Prostate gland (tissue), 2 donors: Measurements from ENCODE around the gene TSPAN15. TPM values are rescaled to one million over a fixed set of nuclear protein-coding genes. Genes with fewer than 3 reads are reported as not detected.

Source experiments
- DNase-seq: peaks from one replicate; pipeline ENCODE4 v3.0.0-alpha.2; 2019; ENCODE audit warnings: low spot score
- H3K27ac ChIP-seq, 2 donors: fragments of 200-600 bp; sonication (generic); 2 replicates each; pipeline ENCODE4 v1.5.1; 2017 to 2019
- H3K27me3 ChIP-seq: fragments of 200-600 bp; sonication (generic); replicated peaks from 2 replicates; pipeline ENCODE4 v1.5.1; 2019; ENCODE audit not compliant: insufficient read depth
- H3K36me3 ChIP-seq, 2 donors: fragments of 200-600 bp; sonication (generic); 1 replicate in 1 of 2; 2 replicates in 1 of 2; pipeline versions ENCODE4 v1.5.1 to v1.8.1; 2017 to 2019
- H3K4me1 ChIP-seq: fragments of 200-600 bp; sonication (generic); replicated peaks from 2 replicates; pipeline ENCODE4 v1.5.1; 2019
- H3K4me3 ChIP-seq, 2 donors: fragments of 200-600 bp; sonication (generic); 2 replicates each; pipeline ENCODE4 v1.5.1; 2017 to 2019
- H3K9me3 ChIP-seq: fragments of 200-600 bp; sonication (generic); 2 replicates; pipeline ENCODE4 v1.5.1; 2017
- POLR2A ChIP-seq: fragments of 450-650 bp; IDR thresholded peaks from one replicate; pipeline ENCODE4 v1.6.1; 2016; ENCODE audit warnings: antibody characterized with exemption, mild to moderate bottlenecking
- POLR2AphosphoS5 ChIP-seq: sonication (generic); formaldehyde crosslinking; IDR thresholded peaks from one replicate; pipeline ENCODE4 v1.6.1; 2017; ENCODE audit warnings: antibody characterized with exemption
- WGBS: methylation state at CpG from one replicate; pipeline ENCODE4 v1.1.5; 2018; 5-methylcytosine and 5-hydroxymethylcytosine counted together
- intact Hi-C: fragments of 100-400 bp; cut with DNase I; formaldehyde crosslinking; loops from one replicate; pipeline ENCODE4 v1.14.2; 2022
- total RNA-seq, 2 donors: library from RNA; depleted of rRNA; stranded (reverse); fragments of >200 nt; gene quantifications; one replicate each; pipeline ENCODE4 v1.1.0, GENCODE V29; 2016
- TF ChIP-seq, protein P1 (sequence below), 4 experiments: fragments of 200-600 bp in 2 of 4; fragments of 450-650 bp in 2 of 4; sonication (generic) in 2 of 4; IDR thresholded peaks; 1 replicate in 3 of 4; 2 replicates in 1 of 4; pipeline ENCODE4 v1.5.1; 2016 to 2019; ENCODE audit warnings: antibody characterized with exemption in 4 of 4, mild to moderate bottlenecking in 2 of 4, moderate library complexity in 2 of 4

TSPAN15 gene
- total RNA-seq, 2 donors from 2014 or later = 78.8 to 85.3 TPM

DNA sequence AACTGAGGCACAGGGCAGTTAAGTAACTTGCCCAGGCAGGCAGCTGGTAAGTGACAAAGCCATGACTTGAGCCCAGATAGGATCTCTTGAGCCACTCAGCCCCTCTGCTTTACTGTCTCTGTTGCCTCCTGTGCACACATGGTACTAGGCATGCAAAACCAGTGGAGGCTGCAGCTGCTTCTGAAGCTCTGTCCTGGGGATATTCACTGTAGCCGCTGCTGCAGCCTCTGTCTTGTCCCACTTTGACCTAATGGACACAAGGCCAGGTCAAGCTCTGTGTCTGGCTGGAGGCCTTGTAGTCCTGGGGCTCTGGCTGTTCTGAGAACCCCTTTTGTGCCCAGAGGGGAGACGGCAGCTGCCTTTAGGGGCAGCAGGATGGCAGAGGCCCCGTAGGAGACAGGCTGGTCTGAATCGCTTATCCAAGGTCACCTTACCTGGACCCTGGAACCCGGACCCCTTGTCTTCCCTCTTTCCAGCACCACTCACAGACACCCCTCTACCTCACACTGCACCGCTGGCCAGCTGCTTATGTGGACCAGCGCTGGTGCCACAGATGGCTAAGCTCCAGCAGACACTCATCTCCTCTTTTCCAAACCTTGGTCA is 57.6 kb downstream of the TSPAN15 start:
- no peak for TF ChIP-seq POLR2A
- H3K27ac ChIP-seq = no peak overlapping the region
- H3K9me3 ChIP-seq = no peaks in the 10 kb centered on the region
- 88% methylated on average over 7 of the region's 7 CpGs for WGBS
- intact Hi-C loops = loop anchor here (5.0 to 10.0 kb wide), 4 partner anchors 82 to 272 kb away; no protein-coding TSS in a partner anchor
- no peaks in the 10 kb centered on the region for H3K36me3 ChIP-seq
- H3K27me3 ChIP-seq = no peaks in the 10 kb centered on the region
- H3K4me1 ChIP-seq = no peaks in the 10 kb centered on the region
- no peak for DNase-seq
- H3K4me3 ChIP-seq = no peak overlapping the region

DNA sequence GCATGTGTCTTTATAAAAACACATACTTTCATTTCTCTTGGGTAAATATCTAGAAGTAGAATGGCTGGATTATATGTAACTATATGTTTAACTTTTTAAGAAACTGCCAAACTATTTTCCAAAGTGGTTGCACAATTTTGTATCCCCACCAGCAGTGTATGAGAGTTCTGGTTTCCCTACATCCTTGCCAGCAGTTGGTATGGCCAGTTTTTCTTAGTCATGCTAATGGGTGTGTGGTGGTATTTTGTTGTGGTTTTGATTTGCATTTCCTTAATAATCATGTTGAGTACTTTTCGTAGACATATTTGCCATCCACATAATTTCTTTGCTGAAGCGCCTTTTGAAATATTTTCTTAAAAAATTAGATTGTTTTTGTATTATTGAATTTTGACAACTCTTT is 61.6 kb downstream of the TSPAN15 start:
- TF ChIP-seq, protein P1, sequence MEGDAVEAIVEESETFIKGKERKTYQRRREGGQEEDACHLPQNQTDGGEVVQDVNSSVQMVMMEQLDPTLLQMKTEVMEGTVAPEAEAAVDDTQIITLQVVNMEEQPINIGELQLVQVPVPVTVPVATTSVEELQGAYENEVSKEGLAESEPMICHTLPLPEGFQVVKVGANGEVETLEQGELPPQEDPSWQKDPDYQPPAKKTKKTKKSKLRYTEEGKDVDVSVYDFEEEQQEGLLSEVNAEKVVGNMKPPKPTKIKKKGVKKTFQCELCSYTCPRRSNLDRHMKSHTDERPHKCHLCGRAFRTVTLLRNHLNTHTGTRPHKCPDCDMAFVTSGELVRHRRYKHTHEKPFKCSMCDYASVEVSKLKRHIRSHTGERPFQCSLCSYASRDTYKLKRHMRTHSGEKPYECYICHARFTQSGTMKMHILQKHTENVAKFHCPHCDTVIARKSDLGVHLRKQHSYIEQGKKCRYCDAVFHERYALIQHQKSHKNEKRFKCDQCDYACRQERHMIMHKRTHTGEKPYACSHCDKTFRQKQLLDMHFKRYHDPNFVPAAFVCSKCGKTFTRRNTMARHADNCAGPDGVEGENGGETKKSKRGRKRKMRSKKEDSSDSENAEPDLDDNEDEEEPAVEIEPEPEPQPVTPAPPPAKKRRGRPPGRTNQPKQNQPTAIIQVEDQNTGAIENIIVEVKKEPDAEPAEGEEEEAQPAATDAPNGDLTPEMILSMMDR (IDR thresholded peaks at IDR 0.05) = no peak
- TF ChIP-seq POLR2A (no peak), POLR2AphosphoS5 (no peak)
- Histone ChIP-seq H3K4me1 (no peaks in the 10 kb centered on the region), H3K27me3 (no peaks in the 10 kb centered on the region), H3K9me3 (no peaks in the 10 kb centered on the region), H3K4me3 (no peak overlapping the region), H3K27ac (no peak overlapping the region), H3K36me3 (no peaks in the 10 kb centered on the region)
- no peak for DNase-seq
- intact Hi-C loops = no loop called here
- 41% methylated on average over 2 of the region's 2 CpGs for WGBS

DNA sequence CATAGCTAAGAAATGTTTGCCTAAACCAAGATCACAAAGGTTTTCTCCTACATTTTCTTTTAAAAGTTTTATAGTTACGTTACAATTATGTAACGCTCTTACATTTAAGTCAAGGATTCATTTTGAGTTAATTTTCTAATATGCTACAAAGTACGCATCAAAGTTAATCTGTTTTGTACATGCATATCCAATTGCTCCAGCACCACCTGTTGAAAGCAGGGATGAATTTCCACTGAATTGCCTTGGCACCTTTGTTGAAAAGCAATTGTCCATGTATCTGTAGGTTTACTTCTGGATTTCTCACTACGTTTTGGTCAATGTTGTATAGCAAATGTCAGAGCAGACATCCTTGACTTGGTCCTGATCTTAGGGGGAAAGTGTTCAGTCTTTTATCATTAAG is 62.4 kb downstream of the TSPAN15 start:
- Histone ChIP-seq H3K27me3 (no peaks in the 10 kb centered on the region), H3K27ac (no peak overlapping the region), H3K4me1 (no peaks in the 10 kb centered on the region), H3K9me3 (no peaks in the 10 kb centered on the region), H3K4me3 (no peak overlapping the region), H3K36me3 (no peaks in the 10 kb centered on the region)
- DNase-seq = no peak
- 73% methylated on average over 4 of the region's 4 CpGs for WGBS
- intact Hi-C loops = no loop called here
- TF ChIP-seq POLR2A (no peak), POLR2AphosphoS5 (no peak)
- TF ChIP-seq, protein P1 (IDR thresholded peaks at IDR 0.05) = no peak

DNA sequence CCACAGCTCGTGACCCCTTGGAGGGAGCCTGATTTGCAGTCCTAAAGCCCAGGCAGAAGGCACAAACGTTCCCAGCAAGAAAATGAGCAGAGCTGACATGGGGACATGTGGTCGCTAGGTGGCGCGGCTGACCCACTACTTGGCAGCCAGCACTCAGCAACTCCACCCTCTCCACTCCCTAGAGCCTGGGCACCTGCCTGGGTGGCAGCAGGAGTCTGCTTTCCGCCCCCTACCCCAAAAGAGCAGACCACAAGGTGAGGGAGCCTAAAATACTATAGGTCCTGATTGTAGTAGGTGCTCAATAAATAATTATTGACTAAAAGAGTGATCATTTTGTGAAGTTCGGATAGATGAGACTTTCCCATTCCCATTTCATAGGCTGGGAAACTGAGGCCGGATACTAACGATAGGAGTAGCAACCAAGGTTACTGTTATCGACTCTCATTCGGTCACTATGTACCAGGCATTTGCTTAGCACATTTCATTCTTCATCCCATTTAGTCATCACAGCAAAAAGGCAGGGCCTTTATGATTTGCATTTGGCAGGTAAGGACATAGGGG is 64.5 kb downstream of the TSPAN15 start:
- intact Hi-C loops = loop anchor here (5.0 kb wide), 1 partner anchor 122 kb away; no protein-coding TSS in a partner anchor
- TF ChIP-seq POLR2AphosphoS5 (no peak), POLR2A (no peak)
- TF ChIP-seq, protein P1 (IDR thresholded peaks at IDR 0.05) = peak; percentile 39 to 79 (median 72)
- no peaks in the 10 kb centered on the region for H3K9me3 ChIP-seq
- H3K27me3 ChIP-seq = no peaks in the 10 kb centered on the region
- no peaks in the 10 kb centered on the region for H3K36me3 ChIP-seq
- DNase-seq = peak; percentile 59
- 30% methylated on average over 11 of the region's 11 CpGs for WGBS
- H3K4me1 ChIP-seq = no peaks in the 10 kb centered on the region
- no peak overlapping the region for H3K27ac ChIP-seq
- H3K4me3 ChIP-seq = no peak overlapping the region

DNA sequence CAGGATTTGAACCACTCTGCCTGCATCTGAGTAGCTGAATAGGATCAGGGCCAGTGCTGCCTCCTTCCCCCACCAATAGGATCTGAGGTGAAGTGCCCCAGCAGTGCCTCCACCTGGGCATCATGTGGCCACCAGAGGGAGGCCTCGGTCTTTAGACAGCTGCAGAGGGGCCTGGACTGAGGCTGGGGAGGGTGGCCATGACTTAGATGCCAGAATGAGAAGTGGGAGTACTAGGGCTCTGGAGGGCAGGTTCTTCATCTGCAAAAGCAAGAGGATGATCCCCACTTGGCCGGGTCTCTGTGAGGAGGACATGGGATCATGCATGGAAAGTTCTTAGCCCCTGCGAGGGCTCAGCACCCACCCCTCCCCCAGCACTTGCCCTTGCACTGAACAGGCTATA is 65.1 kb downstream of the TSPAN15 start:
- intact Hi-C loops = loop anchor here (5.0 kb wide), 1 partner anchor 121 kb away; no protein-coding TSS in a partner anchor
- TF ChIP-seq POLR2A (no peak), POLR2AphosphoS5 (no peak)
- TF ChIP-seq, protein P1 (IDR thresholded peaks at IDR 0.05) = no peak

More for the DNA sequence above, 65.1 kb downstream of the TSPAN15 start:
- H3K4me1 ChIP-seq = no peaks in the 10 kb centered on the region
- no peaks in the 10 kb centered on the region for H3K9me3 ChIP-seq
- 51% methylated on average over 3 of the region's 3 CpGs for WGBS
- H3K36me3 ChIP-seq = no peaks in the 10 kb centered on the region
- no peak for DNase-seq
- no peaks in the 10 kb centered on the region for H3K27me3 ChIP-seq
- no peak overlapping the region for H3K4me3 ChIP-seq
- H3K27ac ChIP-seq = no peak overlapping the region
